Loucy (cell line): ENCODE data around the gene USP22.
"Not testable (repeated sequence)": the region's sequence is repeated elsewhere in the genome, so short reads cannot be mapped to it uniquely, and the experiment has no call there.

ENCODE experiments used
- EZH2phosphoT487 ChIP-seq: fragments of 200-600 bp; IDR thresholded peaks from 2 replicates; pipeline ENCODE4 v1.6.1; 2018; ENCODE audit warnings: antibody characterized with exemption, mild to moderate bottlenecking, moderate library complexity, borderline replicate concordance
- TF ChIP-seq, protein P1 (sequence below): fragments of 200-600 bp; sonication (generic); conservative IDR thresholded peaks from 2 replicates; pipeline ENCODE4 v1.5.1; 2014; ENCODE audit warnings: mild to moderate bottlenecking, antibody characterized with exemption, low read length

DNA sequence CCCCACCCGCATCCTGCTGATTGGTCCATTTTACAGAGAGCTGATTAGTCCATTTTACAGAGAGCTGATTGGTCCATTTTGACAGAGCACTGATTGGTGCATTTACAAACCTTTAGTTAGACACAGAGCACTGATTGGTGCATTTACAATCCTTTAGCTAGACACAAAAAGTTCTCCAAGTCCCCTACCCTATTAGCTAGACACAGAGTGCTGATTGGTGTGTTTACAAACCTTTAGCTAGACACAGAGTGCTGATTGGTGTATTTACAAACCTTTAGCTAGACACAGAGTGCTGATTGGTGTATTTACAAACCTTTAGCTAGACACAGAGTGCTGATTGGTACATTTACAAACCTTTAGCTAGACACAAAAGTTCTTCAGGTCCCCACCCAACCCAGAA, 42.5 kb upstream of the USP22 start:
- TF ChIP-seq, protein P1, sequence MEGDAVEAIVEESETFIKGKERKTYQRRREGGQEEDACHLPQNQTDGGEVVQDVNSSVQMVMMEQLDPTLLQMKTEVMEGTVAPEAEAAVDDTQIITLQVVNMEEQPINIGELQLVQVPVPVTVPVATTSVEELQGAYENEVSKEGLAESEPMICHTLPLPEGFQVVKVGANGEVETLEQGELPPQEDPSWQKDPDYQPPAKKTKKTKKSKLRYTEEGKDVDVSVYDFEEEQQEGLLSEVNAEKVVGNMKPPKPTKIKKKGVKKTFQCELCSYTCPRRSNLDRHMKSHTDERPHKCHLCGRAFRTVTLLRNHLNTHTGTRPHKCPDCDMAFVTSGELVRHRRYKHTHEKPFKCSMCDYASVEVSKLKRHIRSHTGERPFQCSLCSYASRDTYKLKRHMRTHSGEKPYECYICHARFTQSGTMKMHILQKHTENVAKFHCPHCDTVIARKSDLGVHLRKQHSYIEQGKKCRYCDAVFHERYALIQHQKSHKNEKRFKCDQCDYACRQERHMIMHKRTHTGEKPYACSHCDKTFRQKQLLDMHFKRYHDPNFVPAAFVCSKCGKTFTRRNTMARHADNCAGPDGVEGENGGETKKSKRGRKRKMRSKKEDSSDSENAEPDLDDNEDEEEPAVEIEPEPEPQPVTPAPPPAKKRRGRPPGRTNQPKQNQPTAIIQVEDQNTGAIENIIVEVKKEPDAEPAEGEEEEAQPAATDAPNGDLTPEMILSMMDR = not testable (repeated sequence)
- TF ChIP-seq EZH2phosphoT487 = not testable (repeated sequence)
